Uterus (tissue), 4 donors: ENCODE data around the gene HSD3B7. TPM values are rescaled to one million over a fixed set of nuclear protein-coding genes. Genes with fewer than 3 reads are reported as not detected.

Experiments used
- DNase-seq, 2 donors: peaks; one replicate each; pipeline ENCODE4 v3.0.0-alpha.2; 2019 to 2020
- H3K27ac ChIP-seq, 2 donors: fragments of 200-600 bp; sonication (generic); 1 replicate in 1 of 2; 2 replicates in 1 of 2; pipeline ENCODE4 v1.5.1; 2016 to 2018
- H3K27me3 ChIP-seq, 2 donors: fragments of 200-600 bp; sonication (generic); one replicate each; pipeline ENCODE4 v1.5.1; 2018 to 2019; ENCODE audit warnings: control low read depth in 1 of 2
- H3K36me3 ChIP-seq, 2 donors: fragments of 200-600 bp; sonication (generic); one replicate each; pipeline ENCODE4 v1.5.1; 2019; ENCODE audit warnings: control low read depth in 1 of 2
- H3K4me1 ChIP-seq, 2 donors: fragments of 200-600 bp; sonication (generic); one replicate each; pipeline ENCODE4 v1.5.1; 2018 to 2019; ENCODE audit warnings: control low read depth in 1 of 2
- H3K4me3 ChIP-seq, 2 donors: fragments of 200-600 bp; sonication (generic); 1 replicate in 1 of 2; 2 replicates in 1 of 2; pipeline ENCODE4 v1.5.1; 2018 to 2019; ENCODE audit warnings: mild to moderate bottlenecking in 1 of 2
- H3K9me3 ChIP-seq, 2 donors: fragments of 200-600 bp; sonication (generic); one replicate each; pipeline ENCODE4 v1.5.1; 2019; ENCODE audit warnings: control low read depth in 1 of 2
- POLR2A ChIP-seq, 2 donors: fragments of 450-650 bp; IDR thresholded peaks; one replicate each; pipeline ENCODE4 v1.6.1; 2016; ENCODE audit warnings: antibody characterized with exemption in 2 of 2, mild to moderate bottlenecking in 1 of 2, moderate library complexity in 1 of 2
- intact Hi-C: fragments of 100-400 bp; cut with DNase I; formaldehyde crosslinking; loops from one replicate; pipeline ENCODE4 v1.15.1; 2023; ENCODE audit warnings: low total_unique reads
- total RNA-seq, 4 donors: library from RNA; depleted of rRNA in 3 of 4; stranded (reverse); fragments of >200 nt in 3 of 4; gene quantifications; one replicate each; pipeline versions ENCODE4 v1.1.0 to v1.2.4, GENCODE V29; 2014 to 2023
- TF ChIP-seq, protein P1 (sequence below), 4 experiments: fragments of 200-600 bp in 2 of 4; fragments of 450-650 bp in 2 of 4; sonication (generic) in 2 of 4; IDR thresholded peaks; one replicate each; pipeline ENCODE4 v1.5.1; 2016 to 2019; ENCODE audit warnings: antibody characterized with exemption in 4 of 4, mild to moderate bottlenecking in 2 of 4, moderate library complexity in 1 of 4
- donor health status: DM: yes; HTN: yes; CAD: no.

The HSD3B7 gene
- total RNA-seq, 4 donors from 2014 or later, result 7.2 to 18.0 (median 11.3) TPM

DNA sequence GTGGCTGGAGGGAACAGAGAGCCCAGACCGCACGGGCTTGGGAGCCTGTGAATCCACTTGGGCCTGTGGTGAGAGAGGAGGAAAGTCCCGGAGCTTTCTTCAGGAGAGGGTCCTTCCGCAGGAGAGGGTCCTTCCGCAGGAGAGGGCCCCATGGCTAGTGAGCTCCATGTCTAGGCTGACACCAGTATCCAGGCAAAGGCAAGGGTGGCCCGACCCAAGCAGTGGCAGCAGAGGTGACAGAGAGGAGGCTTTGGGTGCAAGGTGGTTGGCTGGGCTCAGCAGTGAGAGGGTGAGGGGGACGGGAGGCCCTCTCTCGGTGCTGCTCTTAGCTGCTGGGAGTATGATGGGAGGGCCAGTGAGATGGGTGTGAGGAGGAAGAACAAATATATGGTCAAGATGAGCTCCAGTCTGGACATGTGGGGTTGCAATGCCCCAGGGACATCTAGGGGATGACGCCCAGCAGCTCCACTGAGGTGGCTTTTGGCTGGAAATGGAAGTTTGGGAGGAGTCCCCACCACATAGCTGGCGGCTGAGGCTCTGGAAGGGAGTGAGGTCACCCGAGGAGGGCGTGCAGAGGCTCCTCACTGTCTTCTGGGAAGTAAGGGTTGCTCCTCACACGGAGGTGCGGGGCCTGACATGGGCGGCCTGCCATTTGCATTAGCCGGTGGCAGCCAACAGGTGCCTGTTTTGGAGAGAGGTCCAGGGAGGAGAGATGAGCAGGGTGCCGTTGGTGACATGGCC is 2.3 kb upstream of the HSD3B7 start:
- intact Hi-C loops, result loop anchor here (10.0 kb wide), 1 partner anchor 462 kb away; the partner anchor contains the start of gene ZNF843
- no peak overlapping the region for H3K27ac ChIP-seq
- H3K36me3 ChIP-seq, result no peaks in the 10 kb centered on the region
- no peak for TF ChIP-seq POLR2A (IDR thresholded peaks at IDR 0.05)
- TF ChIP-seq, protein P1, sequence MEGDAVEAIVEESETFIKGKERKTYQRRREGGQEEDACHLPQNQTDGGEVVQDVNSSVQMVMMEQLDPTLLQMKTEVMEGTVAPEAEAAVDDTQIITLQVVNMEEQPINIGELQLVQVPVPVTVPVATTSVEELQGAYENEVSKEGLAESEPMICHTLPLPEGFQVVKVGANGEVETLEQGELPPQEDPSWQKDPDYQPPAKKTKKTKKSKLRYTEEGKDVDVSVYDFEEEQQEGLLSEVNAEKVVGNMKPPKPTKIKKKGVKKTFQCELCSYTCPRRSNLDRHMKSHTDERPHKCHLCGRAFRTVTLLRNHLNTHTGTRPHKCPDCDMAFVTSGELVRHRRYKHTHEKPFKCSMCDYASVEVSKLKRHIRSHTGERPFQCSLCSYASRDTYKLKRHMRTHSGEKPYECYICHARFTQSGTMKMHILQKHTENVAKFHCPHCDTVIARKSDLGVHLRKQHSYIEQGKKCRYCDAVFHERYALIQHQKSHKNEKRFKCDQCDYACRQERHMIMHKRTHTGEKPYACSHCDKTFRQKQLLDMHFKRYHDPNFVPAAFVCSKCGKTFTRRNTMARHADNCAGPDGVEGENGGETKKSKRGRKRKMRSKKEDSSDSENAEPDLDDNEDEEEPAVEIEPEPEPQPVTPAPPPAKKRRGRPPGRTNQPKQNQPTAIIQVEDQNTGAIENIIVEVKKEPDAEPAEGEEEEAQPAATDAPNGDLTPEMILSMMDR (IDR thresholded peaks at IDR 0.05), result no peak
- H3K27me3 ChIP-seq, result no peaks in the 10 kb centered on the region
- H3K4me3 ChIP-seq, result no peak overlapping the region
- no peak for DNase-seq
- no peaks in the 10 kb centered on the region for H3K9me3 ChIP-seq
- peaks cover 0 to 7% of the 10 kb centered on the region in 2 donors for H3K4me1 ChIP-seq

DNA sequence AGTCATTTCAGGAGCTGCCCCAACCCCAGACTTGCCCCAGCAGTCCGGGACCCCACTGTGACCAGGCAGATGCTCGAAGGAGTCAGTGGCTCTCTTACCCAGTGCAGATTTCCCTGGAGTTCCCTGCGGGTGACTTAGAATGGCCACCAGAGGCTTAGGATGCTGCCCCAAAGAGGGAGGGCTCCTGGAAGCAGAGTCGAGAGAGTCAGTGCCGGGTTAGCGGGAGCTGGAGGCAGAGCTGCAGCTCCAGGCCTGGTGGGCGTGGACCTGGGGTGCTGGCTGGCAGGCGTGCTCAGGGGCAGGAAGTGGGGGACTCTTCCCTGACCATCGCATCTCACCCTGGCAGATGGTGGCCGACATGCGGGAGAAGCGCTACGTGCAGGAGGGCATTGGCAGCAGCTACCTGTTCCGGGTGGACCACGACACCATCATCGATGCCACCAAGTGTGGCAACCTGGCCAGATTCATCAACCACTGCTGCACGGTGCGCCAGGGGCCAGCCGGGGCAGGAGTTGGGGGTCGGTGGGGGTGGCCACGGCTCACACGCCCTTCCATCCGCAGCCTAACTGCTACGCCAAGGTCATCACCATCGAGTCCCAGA is 1.6 kb upstream of the HSD3B7 start:
- intact Hi-C loops, result loop anchor here (10.0 kb wide), 1 partner anchor 461 kb away; the partner anchor contains the start of gene ZNF843
- no peaks in the 10 kb centered on the region for H3K36me3 ChIP-seq

DNA sequence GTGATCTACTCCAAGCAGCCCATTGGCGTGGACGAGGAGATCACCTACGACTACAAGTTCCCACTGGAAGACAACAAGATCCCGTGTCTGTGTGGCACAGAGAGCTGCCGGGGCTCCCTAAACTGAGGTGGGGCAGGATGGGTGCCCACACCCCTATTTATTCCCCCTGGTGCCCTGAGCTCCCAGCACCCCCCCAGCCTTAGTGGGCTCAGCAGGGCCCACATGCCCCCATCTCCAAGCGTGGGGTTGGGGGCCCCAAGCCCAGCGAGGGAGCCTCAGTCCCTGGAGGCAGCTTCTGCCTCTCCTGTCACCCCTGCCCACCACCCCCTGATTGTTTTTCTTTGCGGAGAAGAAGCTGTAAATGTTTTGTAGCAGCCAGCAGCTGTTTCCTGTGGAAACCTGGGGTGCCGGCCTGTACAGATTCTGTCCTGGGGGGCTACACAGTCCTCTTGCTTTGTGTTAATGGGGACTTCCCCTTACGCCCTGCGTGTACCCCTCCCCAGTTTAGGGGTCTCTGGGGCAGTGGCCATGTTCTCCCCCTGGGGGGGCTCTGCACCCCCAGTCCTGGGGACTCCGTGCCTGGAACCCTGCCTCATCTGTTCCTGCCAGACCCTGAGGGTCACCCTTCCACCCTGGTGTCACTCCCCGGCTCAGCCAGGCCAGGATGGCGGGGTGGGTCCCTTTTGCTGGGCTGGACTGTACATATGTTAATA is 953 bp upstream of the HSD3B7 start:
- no peaks in the 10 kb centered on the region for H3K9me3 ChIP-seq
- intact Hi-C loops, result loop anchor here (10.0 kb wide), 1 partner anchor 461 kb away; the partner anchor contains the start of gene ZNF843
- no peak overlapping the region for H3K27ac ChIP-seq
- H3K27me3 ChIP-seq, result no peaks in the 10 kb centered on the region
- no peaks in the 10 kb centered on the region for H3K36me3 ChIP-seq
- H3K4me1 ChIP-seq, result peaks cover 0 to 7% of the 10 kb centered on the region in 2 donors
- TF ChIP-seq, protein P1 (IDR thresholded peaks at IDR 0.05), result no peak
- no peak for TF ChIP-seq POLR2A (IDR thresholded peaks at IDR 0.05)
- no peak for DNase-seq
- no peak overlapping the region for H3K4me3 ChIP-seq

More for the DNA sequence above, 1.6 kb upstream of the HSD3B7 start:
- DNase-seq, result no peak
- Histone ChIP-seq H3K27ac (no peak overlapping the region), H3K9me3 (no peaks in the 10 kb centered on the region), H3K4me1 (peaks cover 0 to 7% of the 10 kb centered on the region in 2 donors), H3K4me3 (no peak overlapping the region), H3K27me3 (no peaks in the 10 kb centered on the region)
- TF ChIP-seq POLR2A (IDR thresholded peaks at IDR 0.05), result no peak
- TF ChIP-seq, protein P1 (IDR thresholded peaks at IDR 0.05), result no peak

DNA sequence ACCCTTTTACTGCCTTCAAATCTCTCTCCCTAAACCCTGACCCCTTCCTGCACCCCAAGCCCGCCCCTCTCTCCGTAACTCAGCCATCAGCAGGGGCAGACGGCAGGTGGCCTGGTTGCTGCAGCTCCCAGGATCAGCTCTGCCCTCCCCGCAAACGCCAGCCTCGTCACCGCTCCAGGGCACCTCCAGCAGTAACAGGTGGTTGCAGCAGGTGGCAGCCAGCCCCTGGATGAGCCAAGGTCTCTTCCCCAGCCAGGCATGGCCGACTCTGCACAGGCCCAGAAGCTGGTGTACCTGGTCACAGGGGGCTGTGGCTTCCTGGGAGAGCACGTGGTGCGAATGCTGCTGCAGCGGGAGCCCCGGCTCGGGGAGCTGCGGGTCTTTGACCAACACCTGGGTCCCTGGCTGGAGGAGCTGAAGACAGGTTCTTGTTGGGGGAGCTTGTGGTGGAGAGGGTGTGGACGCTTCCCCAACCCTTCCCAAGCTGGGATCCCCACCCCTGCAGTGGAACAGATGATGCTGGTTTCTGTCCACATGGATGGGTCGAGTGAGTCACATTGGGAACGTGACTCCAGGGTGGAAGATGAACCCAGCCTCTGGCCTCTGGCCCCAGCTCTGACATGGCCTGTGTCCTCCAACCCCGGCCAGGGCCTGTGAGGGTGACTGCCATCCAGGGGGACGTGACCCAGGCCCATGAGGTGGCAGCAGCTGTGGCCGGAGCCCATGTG is 558 bp downstream of the HSD3B7 start:
- intact Hi-C loops, result loop anchor here (10.0 kb wide), 1 partner anchor 459 kb away; the partner anchor contains the start of gene ZNF843
- H3K36me3 ChIP-seq, result no peaks in the 10 kb centered on the region
- no peaks in the 10 kb centered on the region for H3K9me3 ChIP-seq
- H3K4me3 ChIP-seq, result peak overlapping the region; percentile 33 to 46
- no peak for TF ChIP-seq POLR2A (IDR thresholded peaks at IDR 0.05)
- TF ChIP-seq, protein P1 (IDR thresholded peaks at IDR 0.05), result peak in 1 of 4 experiments; percentile 13
- DNase-seq, result peak; percentile 31 to 37
- H3K4me1 ChIP-seq, result peaks cover 0 to 7% of the 10 kb centered on the region in 2 donors
- H3K27me3 ChIP-seq, result no peaks in the 10 kb centered on the region
- peak overlapping the region; percentile 67 to 71 for H3K27ac ChIP-seq
